ENCODE results near the gene ARHGAP19. TPM values are rescaled to one million over a fixed set of nuclear protein-coding genes. Genes with fewer than 3 reads are reported as not detected.

The ARHGAP19 gene
- total and polyA plus RNA-seq, 2 donors (not counting 3 experiments of a cell fraction or from before 2014, with no cell fraction given), result 6.8 to 20.0 TPM

DNA sequence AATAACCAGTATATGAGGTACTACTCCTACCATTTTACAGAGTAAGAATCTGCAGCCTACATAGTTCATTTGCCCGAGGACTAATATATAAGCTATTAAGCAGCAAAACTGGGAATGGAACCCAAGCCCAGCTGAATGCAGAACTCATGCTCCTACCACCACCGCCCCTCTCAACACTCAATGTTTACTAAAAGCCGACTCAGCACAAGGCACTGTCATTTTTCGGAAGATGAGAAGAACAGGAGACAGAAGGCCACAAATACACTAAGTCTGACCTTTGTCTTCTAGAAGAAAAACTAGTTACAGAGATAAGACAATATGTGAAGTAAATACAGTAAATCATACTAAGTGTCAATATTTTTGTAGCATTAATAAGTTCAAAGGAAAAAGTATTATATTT lies 66.0 kb downstream of the ARHGAP19 start:
- H4K20me1 ChIP-seq (replicated peaks; ENCODE audit: control insufficient read depth, extremely low read depth, insufficient read depth, low read length), result no peaks in the 10 kb centered on the region
- H3K9me3 ChIP-seq (replicated peaks; ENCODE audit: control insufficient read depth, insufficient read depth, low read length), result no peaks in the 10 kb centered on the region
- FAIRE-seq (no peak), DNase-seq (ENCODE audit: low read depth, low spot score) (no peak)
- BruUV-seq (replicated peaks), result no TSS peak
- H3K9ac ChIP-seq (replicated peaks; ENCODE audit: extremely low read depth, insufficient read depth, low read length), result no peak overlapping the region
- H3K27me3 ChIP-seq (ENCODE audit: control insufficient read depth in 2 of 2, insufficient read depth in 2 of 2, low read length in 2 of 2), result no peaks in the 10 kb centered on the region
- H2AFZ ChIP-seq (ENCODE audit: low read depth, low read length), result no peak overlapping the region
- intact Hi-C loops (cut with micrococcal nuclease), result no loop called here
- H3K36me3 ChIP-seq (ENCODE audit: control insufficient read depth in 2 of 2, extremely low read depth in 1 of 2, insufficient read depth in 2 of 2, low read length in 2 of 2), result peaks cover 0 to 4% of the 10 kb centered on the region in 2 experiments
- ChIA-PET CTCF (interaction anchor here (1.2 to 2.9 kb wide), 5 partner anchors 15 to 154 kb away, joined by 3 to 16 read pairs (median 9); no protein-coding TSS in a partner anchor), POLR2A (no interaction called here)
- no peak overlapping the region for H3K27ac ChIP-seq (ENCODE audit: insufficient read depth, low read depth, low read length)
- H3K4me2 ChIP-seq (ENCODE audit: insufficient read depth, low read length), result no peak overlapping the region
- H3K4me3 ChIP-seq (replicated peaks in 1 of 3; ENCODE audit: insufficient read depth in 1 of 3, low read depth in 1 of 3, low read length in 3 of 3), result no peak overlapping the region
- dilution Hi-C loops (cut with MboI; ENCODE audit: extremely low pct_ligation_motif_present, low sequenced_read_pairs), result no loop called here
- no peaks in the 10 kb centered on the region for H3K79me2 ChIP-seq (ENCODE audit: control insufficient read depth, insufficient read depth, low read length)
- TF ChIP-seq GATA2 (IDR thresholded peaks at IDR 0.05; ENCODE audit: insufficient read depth, insufficient read length, low read depth, low read length) (no peak), POLR2A (IDR thresholded peaks at IDR 0.05; ENCODE audit: low read depth, low read length) (no peak), JUN (IDR thresholded peaks at IDR 0.05; ENCODE audit: borderline replicate concordance, insufficient read depth, insufficient read length, low read depth) (no peak), POLR2AphosphoS5 (IDR thresholded peaks at IDR 0.05; ENCODE audit: insufficient read depth, low read depth, low read length) (no peak), EZH2 (IDR thresholded peaks at IDR 0.05; ENCODE audit: borderline replicate concordance, low read depth, low read length, severe bottlenecking) (no peak), MYC (IDR thresholded peaks at IDR 0.05; ENCODE audit: low read depth, low read length) (no peak), FOS (IDR thresholded peaks at IDR 0.05; ENCODE audit: borderline replicate concordance, insufficient read depth, low read length) (no peak)
- TF ChIP-seq, protein P1, sequence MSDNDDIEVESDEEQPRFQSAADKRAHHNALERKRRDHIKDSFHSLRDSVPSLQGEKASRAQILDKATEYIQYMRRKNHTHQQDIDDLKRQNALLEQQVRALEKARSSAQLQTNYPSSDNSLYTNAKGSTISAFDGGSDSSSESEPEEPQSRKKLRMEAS (IDR thresholded peaks at IDR 0.05; ENCODE audit: insufficient read depth, insufficient read length), result no peak
- TF ChIP-seq, protein P2, sequence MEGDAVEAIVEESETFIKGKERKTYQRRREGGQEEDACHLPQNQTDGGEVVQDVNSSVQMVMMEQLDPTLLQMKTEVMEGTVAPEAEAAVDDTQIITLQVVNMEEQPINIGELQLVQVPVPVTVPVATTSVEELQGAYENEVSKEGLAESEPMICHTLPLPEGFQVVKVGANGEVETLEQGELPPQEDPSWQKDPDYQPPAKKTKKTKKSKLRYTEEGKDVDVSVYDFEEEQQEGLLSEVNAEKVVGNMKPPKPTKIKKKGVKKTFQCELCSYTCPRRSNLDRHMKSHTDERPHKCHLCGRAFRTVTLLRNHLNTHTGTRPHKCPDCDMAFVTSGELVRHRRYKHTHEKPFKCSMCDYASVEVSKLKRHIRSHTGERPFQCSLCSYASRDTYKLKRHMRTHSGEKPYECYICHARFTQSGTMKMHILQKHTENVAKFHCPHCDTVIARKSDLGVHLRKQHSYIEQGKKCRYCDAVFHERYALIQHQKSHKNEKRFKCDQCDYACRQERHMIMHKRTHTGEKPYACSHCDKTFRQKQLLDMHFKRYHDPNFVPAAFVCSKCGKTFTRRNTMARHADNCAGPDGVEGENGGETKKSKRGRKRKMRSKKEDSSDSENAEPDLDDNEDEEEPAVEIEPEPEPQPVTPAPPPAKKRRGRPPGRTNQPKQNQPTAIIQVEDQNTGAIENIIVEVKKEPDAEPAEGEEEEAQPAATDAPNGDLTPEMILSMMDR (IDR thresholded peaks at IDR 0.05; ENCODE audit: extremely low read depth in 1 of 2, insufficient read depth in 1 of 2, low read depth in 1 of 2, low read length in 2 of 2), result no peak
- H3K4me1 ChIP-seq (ENCODE audit: control insufficient read depth, extremely low read depth, insufficient read depth, low read length), result peaks cover 4% of the 10 kb centered on the region
- H3K9me1 ChIP-seq (replicated peaks; ENCODE audit: control insufficient read depth, extremely low read depth, insufficient read depth, low read length), result no peaks in the 10 kb centered on the region

Data from endothelial cell of umbilical vein (primary cell).